Transverse colon (tissue), 4 donors: ENCODE results near the gene KCNH3.

ENCODE experiments used
- EP300 ChIP-seq: sonication (generic); formaldehyde crosslinking; IDR thresholded peaks from one replicate; pipeline ENCODE4 v1.6.1; 2017; ENCODE audit warnings: antibody characterized with exemption, low read depth
- POLR2A ChIP-seq: fragments of 450-650 bp; IDR thresholded peaks from one replicate; pipeline ENCODE4 v1.6.1; 2016; ENCODE audit warnings: antibody characterized with exemption, mild to moderate bottlenecking, moderate library complexity
- POLR2AphosphoS5 ChIP-seq, 3 donors: sonication (generic); formaldehyde crosslinking; IDR thresholded peaks; one replicate each; pipeline ENCODE4 v1.6.1; 2016; ENCODE audit warnings: antibody characterized with exemption in 3 of 3
- TF ChIP-seq, protein P1 (sequence below), 5 experiments: fragments of 200-600 bp in 3 of 5; fragments of 450-650 bp in 2 of 5; sonication (generic) in 3 of 5; IDR thresholded peaks; 1 replicate in 2 of 5; 2 replicates in 3 of 5; pipeline ENCODE4 v1.5.1; 2016 to 2017; ENCODE audit warnings: antibody characterized with exemption in 5 of 5, inconsistent platforms in 3 of 5, mild to moderate bottlenecking in 2 of 5, moderate library complexity in 1 of 5

GRCh38 chr12:49503674-49504180 is 35.1 kb upstream of the KCNH3 start:
- TF ChIP-seq, protein P1, sequence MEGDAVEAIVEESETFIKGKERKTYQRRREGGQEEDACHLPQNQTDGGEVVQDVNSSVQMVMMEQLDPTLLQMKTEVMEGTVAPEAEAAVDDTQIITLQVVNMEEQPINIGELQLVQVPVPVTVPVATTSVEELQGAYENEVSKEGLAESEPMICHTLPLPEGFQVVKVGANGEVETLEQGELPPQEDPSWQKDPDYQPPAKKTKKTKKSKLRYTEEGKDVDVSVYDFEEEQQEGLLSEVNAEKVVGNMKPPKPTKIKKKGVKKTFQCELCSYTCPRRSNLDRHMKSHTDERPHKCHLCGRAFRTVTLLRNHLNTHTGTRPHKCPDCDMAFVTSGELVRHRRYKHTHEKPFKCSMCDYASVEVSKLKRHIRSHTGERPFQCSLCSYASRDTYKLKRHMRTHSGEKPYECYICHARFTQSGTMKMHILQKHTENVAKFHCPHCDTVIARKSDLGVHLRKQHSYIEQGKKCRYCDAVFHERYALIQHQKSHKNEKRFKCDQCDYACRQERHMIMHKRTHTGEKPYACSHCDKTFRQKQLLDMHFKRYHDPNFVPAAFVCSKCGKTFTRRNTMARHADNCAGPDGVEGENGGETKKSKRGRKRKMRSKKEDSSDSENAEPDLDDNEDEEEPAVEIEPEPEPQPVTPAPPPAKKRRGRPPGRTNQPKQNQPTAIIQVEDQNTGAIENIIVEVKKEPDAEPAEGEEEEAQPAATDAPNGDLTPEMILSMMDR (IDR thresholded peaks at IDR 0.05), result no peak
- TF ChIP-seq EP300, result no peak
- no peak for TF ChIP-seq POLR2A
- no peak for TF ChIP-seq POLR2AphosphoS5 (IDR thresholded peaks at IDR 0.05)
